LNCaP clone FGC (cell line): ENCODE measurements around the gene TNFRSF4.
"Not testable (repeated sequence)": the region's sequence is repeated elsewhere in the genome, so short reads cannot be mapped to it uniquely, and the experiment has no call there.

Experiments
- DNase-seq: peaks from one replicate; pipeline ENCODE4 v3.0.0-alpha.2; 2011; ENCODE audit warnings: low read depth
- H3K4me3 ChIP-seq: 2 replicates; pipeline ENCODE4 v1.5.1; 2011; ENCODE audit warnings: mild to moderate bottlenecking, low read depth, low read length, control low read depth
- CTCF ChIP-seq: IDR thresholded peaks from 2 replicates; pipeline ENCODE4 v1.5.1; 2012; ENCODE audit warnings: mild to moderate bottlenecking; ENCODE audit not compliant: control insufficient read depth, insufficient read depth; ENCODE audit errors: extremely low read depth

TNFRSF4 gene

GRCh38 chr1:1178794-1179331 lies 35.1 kb downstream of the TNFRSF4 start:
- DNase-seq, result no peak
- no peak for TF ChIP-seq CTCF
- no peak overlapping the region for H3K4me3 ChIP-seq

- TF ChIP-seq CTCF, result no peak
- no peak overlapping the region for H3K4me3 ChIP-seq
- no peak for DNase-seq
These were observed 36.3 kb downstream of the TNFRSF4 start for GRCh38 chr1:1177452-1178206.

DNA sequence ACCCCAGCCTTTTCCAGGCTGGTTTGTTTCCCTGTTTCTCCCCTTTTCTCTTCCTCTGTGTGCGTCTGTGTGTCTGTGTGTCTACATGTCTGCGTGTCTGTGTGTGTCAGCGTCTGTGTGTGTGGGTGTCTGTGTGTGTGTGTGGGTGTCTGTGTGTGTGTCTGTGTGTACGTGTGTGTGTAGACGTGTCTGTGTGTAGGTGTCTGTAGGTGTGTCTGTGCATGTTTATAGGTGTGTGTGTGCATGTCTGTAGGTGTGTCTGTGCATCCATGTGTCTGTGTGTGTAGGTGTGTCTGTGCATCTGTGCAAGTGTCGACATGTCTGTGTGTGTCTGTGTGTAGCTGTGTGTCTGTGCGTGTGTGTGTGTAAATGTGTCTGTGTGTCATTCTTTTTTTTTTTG lies 37.0 kb downstream of the TNFRSF4 start:
- DNase-seq, result no peak
- no peak for TF ChIP-seq CTCF
- no peak overlapping the region for H3K4me3 ChIP-seq

GRCh38 chr1:1176063-1176761 lies 37.7 kb downstream of the TNFRSF4 start:
- not testable (repeated sequence) for H3K4me3 ChIP-seq, DNase-seq

DNA sequence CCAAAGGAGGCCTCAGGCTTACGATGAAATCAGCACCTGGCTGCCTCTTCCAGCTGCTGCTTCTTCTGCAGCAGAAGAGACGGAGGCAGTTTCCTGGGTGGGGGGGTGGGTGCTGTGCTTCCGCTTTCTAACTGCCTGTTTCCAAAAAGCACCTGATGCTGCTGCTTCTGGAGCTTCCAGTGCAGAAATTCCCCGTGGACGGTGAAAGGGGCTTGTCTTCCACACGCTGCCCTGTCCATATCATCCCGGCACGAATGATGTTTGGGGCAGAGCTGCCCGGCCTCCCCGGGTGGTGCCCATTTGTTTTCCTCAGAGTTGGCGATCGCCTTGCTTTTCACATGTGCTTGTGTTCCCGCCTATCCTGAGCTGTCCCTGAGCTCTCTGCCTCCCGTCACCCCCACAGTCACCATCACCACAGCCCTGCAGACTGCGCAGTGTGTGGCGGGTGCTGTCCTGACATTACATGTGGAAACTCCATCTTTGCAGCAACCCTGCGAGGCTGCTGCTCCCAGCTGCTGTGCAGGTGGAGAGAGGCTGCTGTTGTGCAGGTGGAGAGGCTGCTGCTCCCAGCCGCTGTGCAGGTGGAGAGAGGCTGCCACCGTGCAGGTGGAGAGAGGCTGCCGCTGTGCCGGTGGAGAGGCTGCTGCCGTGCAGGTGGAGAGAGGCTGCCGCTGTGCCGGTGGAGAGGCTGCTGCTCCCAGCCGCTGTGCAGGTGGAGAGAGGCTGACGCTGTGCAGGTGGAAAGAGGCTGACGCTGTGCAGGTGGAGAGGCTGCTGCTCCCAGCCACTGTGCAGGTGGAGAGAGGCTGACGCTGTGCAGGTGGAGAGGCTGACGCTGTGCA lies 38.5 kb downstream of the TNFRSF4 start:
- TF ChIP-seq CTCF, result no peak
- no peak for DNase-seq
- no peak overlapping the region for H3K4me3 ChIP-seq

GRCh38 chr1:1173793-1174415 lies 40.0 kb downstream of the TNFRSF4 start, which contains the start of gene TTLL10:
TTLL10 (plus strand) TSS chr1:1173880; CDS start chr1:1179216, 5,336 bp downstream.
- no peak within 1 kb of the TSS for H3K4me3 ChIP-seq
- no peak for TF ChIP-seq CTCF
- no peak for DNase-seq
